ENCODE data around the gene ZNF597.

Gene ZNF597

DNA sequence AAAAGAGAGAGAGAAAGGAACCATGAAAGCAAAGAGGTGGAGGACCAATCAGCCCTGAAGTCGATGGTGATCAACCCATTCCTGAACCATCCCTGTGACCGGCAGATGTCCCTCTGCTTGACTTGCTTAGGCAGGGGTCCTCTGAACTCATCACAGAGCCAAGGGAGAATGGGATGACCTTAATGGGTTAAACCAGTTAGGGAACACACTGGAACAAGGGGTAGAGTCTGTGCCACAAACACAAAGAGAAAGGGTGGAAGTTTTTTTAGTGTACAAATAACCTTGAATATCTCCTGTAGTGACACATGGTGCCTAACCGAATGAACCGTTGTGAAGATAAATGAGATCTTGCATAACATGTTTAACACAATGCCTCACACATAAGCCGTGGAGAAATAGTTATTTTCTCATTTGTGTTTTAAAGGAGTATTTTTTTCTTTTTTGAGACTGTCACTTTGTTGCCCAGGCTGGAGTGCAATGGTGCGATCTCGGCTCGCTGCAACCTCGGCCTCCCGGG lies 11.4 kb upstream of the ZNF597 start:
- no peak for DNase-seq (ENCODE audit: low spot score)

- DNase-seq (ENCODE audit: low spot score), result no peak
Observed at GRCh38 chr16:3454093-3454492, 10.8 kb upstream of the ZNF597 start.

- peak; percentile 80 for DNase-seq (ENCODE audit: low spot score)
Observed at GRCh38 chr16:3444032-3444388, 706 bp upstream of the ZNF597 start.

DNA sequence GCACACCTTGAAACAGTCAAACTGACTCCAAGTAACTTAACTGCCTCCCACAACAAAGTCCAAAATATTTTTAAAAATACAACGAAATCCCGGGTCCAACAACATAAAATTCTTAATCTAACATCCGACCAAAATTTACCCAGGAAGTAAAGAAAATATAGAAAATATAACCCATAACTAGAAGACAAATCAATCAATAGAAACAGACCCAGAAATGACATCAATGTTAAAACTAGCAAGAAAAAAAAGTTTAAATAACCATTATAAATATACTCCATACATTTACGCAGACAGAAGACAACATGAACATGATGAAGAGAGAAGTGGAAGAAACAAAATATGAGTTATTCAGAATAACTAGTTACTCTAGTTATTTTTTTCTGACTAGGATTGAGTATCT lies 3.7 kb downstream of the ZNF597 start:
- no peak for DNase-seq (ENCODE audit: low spot score)

DNA sequence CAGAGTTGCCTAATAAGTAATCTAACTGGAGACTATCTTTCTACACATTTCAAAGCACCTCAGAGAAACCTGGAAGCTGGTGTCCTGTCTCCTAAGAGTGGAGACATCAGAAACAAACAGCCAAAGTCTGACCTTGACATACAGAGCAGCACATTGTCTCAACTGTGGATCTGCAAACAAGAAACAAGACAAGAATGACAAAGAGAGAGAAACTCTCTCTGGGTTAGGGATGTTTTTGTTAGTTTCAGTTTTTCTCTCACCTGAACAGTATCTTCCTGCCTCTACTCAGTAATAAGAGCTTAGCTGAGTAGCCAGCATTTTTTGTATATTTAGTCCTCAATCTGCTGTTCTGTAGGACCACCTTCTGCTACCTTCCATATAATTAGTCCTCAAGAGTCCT lies 8.9 kb downstream of the ZNF597 start:
- no peak for DNase-seq (ENCODE audit: low spot score)

DNA sequence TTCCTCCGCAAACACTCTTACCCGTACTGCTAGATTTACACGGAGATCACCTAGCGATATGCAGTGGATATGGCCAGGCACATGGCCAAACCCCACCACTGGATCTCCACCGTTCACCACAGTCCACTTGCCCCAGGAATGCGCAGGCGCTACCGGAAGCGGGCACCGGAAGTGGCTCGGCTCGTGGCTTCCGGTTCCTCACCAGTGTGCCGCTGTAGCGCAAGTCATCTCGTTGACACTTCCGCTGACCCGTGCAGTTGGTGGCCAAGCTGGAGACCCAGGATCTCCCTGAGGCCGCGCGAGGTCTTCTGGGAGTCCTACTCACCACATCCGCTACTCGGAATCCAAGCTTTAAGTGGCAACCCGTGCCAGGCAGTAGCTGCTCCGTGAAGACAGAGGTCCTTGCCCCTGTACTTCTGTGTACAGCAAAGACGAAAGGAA lies 11.5 kb downstream of the ZNF597 start:
- DNase-seq (ENCODE audit: low spot score), result peak; percentile 22

DNA sequence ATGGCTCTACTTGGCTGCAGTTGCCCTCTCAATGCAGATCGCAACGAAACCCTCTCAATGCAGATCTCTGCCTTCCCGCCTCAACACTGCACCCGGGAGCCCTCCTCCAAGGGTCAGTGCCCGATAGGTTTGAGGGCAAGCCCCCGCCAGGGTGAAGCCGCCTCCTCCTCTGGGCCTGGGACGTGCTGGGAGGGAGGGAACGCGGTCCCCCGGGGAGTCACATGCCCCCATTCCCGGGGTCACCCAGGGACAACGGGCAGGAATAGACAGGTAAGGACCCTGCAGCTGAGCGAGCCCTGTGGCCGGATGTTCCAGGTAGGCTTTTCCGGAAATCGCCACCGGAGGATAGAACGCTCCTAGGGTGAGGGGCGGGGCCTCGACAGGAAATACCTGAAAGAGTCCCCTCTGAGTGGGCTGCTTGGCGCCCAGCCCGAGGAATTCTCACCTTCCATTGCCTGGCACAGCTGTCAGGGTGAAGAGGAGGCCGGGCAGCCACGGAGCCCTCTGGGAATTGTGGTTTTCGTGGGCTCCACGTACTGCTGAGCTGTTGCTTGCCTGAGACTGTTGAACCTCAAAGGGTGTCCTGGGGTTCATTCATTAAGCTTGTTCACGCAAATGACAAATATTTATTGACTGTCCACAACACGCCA lies 29.4 kb downstream of the ZNF597 start:
- DNase-seq (ENCODE audit: low spot score), result no peak

DNA sequence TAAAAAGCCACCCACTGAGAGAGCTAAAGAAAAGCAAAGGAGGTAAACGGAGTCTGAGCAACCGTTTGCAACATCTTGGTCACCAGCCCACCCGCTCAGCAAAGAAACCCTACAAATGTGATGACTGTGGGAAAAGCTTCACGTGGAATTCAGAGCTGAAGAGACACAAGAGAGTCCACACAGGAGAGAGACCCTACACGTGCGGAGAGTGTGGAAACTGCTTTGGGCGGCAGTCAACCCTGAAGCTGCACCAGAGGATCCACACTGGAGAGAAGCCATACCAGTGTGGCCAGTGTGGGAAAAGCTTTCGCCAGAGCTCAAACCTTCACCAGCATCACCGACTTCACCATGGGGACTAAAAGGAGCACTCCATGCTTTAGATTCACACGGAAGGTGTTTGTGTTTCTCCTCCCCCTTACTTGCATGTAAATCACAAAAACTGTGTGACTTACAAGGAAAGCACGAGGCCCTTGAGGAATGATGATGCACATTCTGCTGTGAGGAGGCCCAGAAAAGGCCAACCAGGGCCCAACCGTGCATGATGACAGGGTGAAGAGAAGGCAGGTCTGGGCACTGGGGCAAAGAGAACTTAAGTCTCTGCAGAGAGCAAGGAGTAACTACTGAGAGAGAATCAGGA lies 34.6 kb downstream of the ZNF597 start:
- DNase-seq (ENCODE audit: low spot score), result no peak

- DNase-seq (ENCODE audit: low spot score), result peak; percentile 4
Observed at GRCh38 chr16:3401719-3402397, 41.4 kb downstream of the ZNF597 start.

DNA sequence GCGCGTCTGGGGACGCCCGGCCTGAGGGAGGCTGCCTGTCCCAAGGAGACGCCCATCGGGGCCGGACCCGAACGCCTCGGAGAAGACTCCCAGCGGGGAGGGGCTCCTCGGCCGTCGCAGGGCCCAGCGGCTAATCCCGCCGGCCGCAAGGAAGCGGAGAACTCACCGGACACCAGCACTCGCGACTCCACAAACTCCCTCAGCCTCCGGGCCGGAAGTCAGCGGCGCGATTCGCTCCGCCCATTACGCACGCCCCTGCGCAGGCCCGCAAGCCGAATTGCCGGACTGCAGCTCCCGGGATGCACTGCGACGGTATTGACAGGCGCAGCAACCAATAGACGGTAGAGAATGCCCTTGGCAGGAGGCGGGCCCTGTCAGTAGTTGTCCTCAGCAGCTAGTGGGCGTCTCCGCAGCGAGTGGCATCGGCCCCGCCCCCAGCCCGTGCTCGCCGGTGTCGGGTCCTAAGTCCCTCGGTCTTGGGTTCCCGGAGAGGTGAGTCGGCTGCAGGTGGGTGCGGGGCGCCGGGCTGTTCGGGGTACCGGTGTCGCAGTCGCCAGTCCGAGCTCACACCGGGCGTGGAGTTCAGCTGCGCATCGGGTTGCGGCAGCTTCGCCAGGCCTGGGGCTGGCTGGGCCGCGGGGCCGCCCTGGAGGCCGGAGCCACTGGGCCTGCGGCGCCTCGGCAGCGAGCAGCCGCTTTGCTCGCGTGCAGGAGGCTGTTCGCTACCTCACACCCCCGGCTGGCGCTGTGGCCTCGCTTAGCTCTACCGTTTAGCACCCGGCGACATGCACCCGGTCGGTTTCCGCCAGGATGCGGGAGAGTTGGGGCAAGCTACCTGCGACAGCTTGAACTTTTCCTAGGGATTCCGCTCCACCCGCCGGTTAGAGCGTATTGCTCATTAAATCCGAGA lies 42.3 kb downstream of the ZNF597 start, which contains the start of the genes ZNF174 and ZSCAN32:
Gene ZNF174 (plus strand): TSS at position 437 of the 910 bp plus-strand sequence. CDS start 790 bp downstream, outside the sequence.
Gene ZSCAN32 (minus strand): TSS at position 226 of the 910 bp plus-strand sequence. CDS start 3,447 bp downstream, outside the sequence.
- peak; percentile 98 for DNase-seq (ENCODE audit: low spot score)

DNA sequence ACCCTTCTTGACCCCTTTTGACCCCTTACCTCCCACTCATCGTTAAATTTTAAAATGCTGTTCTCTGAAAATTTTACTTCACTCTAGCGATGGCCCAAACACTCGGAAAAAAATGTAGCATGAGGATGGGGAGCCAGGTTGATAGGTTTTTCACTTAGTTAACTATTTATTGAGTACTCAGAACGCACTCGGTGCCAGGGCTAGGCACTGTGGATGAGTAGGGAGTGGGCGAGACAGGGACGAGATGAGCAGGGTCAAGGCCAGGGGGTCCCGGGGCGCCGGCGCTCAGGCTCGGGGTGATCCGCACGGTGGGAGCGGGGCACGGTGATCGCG lies 42.9 kb downstream of the ZNF597 start:
- DNase-seq (ENCODE audit: low spot score), result peak; percentile 2

DNA sequence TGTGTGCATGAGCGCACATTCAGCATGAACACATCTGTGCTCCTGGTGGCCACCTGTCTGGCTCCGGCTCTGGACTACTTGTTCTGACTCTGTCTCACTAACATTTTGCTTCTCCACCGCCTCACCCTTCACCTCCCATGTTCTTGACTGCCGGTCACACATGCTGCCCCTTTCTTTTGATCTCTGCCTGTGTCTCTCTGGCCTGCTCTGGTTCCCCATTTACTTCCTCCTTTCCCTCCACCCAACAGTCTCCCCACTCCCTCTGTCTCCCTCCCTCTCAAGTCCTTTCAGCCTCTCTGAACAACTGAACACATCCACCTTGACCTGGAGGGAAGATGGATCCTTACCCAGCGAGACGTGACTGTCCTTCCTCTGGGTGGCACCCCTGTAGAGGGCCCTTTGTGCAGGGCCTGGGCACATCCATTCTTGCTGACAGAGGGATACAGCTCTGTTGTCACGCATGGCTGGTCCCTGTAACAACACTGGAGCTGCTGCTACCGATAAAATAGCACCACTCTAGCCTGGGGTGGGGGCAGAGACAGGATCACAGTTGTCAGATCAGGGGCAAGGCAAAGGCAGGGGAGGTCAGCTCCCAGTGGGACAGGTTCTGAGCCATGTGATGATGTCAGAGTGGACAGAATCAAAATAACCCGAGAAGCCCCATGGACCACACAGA lies 53.5 kb downstream of the ZNF597 start:
- DNase-seq (ENCODE audit: low spot score), result no peak

DNA sequence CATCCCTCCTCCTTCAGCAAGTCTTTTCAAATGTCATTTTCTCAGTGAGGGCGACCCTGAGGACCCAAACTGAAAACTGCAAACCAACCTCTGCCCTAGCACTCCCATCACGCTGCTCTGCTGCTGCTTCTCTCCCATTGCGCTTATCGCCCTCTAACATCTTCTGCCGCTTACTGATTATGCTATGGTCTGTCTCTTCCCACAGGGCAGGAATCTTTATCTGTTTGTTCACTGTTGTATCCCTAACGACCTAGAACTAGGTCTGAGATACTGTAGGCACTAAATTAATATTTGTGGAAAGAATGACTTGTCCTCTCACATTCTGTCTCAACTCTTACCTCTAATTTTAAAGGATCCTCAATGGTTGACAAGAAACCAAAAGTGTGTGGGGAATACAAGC lies 55.0 kb downstream of the ZNF597 start:
- DNase-seq (ENCODE audit: low spot score), result no peak

DNA sequence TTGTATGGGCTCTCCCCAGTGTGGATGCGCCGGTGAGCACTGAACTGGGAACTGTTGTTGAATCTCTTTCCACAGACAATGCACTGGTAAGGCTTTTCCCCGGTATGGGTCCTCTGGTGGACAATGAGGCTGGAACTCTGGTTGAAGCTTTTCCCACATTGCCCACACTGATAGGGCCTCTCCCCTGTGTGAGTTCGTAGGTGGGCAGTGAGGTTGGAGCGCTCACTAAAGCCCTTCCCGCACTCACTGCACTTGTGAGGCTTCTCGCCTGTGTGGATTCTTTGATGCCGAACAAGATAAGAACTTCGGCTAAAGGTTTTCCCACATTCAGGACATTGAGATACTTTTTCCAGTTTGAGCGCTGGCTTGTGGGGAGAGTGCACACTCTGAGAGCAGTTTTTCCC lies 60.3 kb downstream of the ZNF597 start:
- DNase-seq (ENCODE audit: low spot score), result no peak

Data from kidney capillary endothelial cell (primary cell).